GM23338 (cell line): ENCODE results near the gene PLA2G12A.

Source experiments
- CREB1 ChIP-seq: fragments of 250-450 bp; sonication (Bioruptor Pico); IDR thresholded peaks from 2 replicates; pipeline ENCODE4 v1.5.0; 2020; ENCODE audit warnings: low read depth, mild to moderate bottlenecking, moderate library complexity
- CTCF ChIP-seq, 2 experiments: fragments of 200-600 bp in 1 of 2; sonication (generic) in 1 of 2; conservative IDR thresholded peaks; 2 replicates each; pipeline versions ENCODE4 v1.5.1 to v1.6.1; 2016 to 2017; ENCODE audit warnings: antibody characterized with exemption in 2 of 2, low read depth in 2 of 2, mild to moderate bottlenecking in 2 of 2, moderate library complexity in 1 of 2
- ETS1 ChIP-seq: IDR thresholded peaks from 2 replicates; pipeline ENCODE4 v1.6.1; 2016; ENCODE audit warnings: antibody characterized with exemption
- EZH2 ChIP-seq: fragments of 200-600 bp; sonication (generic); IDR thresholded peaks from one replicate; pipeline ENCODE4 v1.8.0; 2017; ENCODE audit warnings: antibody characterized with exemption, mild to moderate bottlenecking, low read depth; ENCODE audit not compliant: unreplicated experiment
- EZH2phosphoT487 ChIP-seq: fragments of 200-600 bp; sonication (generic); IDR thresholded peaks from one replicate; pipeline ENCODE4 v1.8.1; 2018; ENCODE audit warnings: antibody characterized with exemption; ENCODE audit not compliant: unreplicated experiment
- POLR2AphosphoS5 ChIP-seq: IDR thresholded peaks from 2 replicates; pipeline ENCODE4 v1.6.1; 2016; ENCODE audit warnings: antibody characterized with exemption, low read depth
- REST ChIP-seq: IDR thresholded peaks from one replicate; pipeline ENCODE4 v1.6.1; 2018; ENCODE audit warnings: antibody characterized with exemption; ENCODE audit not compliant: unreplicated experiment
- ZNF114 ChIP-seq: fragments of 250-450 bp; sonication (Bioruptor Pico); IDR thresholded peaks from 2 replicates; pipeline ENCODE4 v1.5.0; 2020; ENCODE audit warnings: mild to moderate bottlenecking, moderate library complexity

GRCh38 chr4:109708435-109708834 is 21.4 kb downstream of the PLA2G12A start:
- TF ChIP-seq CTCF (conservative IDR thresholded peaks at IDR 0.05; ENCODE audit: low read depth in 2 of 2) (no peak), EZH2 (no peak), POLR2AphosphoS5 (no peak), CREB1 (CRISPR knock-in tag) (no peak), ZNF114 (CRISPR knock-in tag) (no peak), REST (no peak), ETS1 (no peak), EZH2phosphoT487 (no peak)
